Mesothelial cell of epicardium (in vitro differentiated cells): ENCODE measurements around the gene KRTAP4-7. TPM values are rescaled to one million over a fixed set of nuclear protein-coding genes. Genes with fewer than 3 reads are reported as not detected.
"Not testable (repeated sequence)": the region's sequence is repeated elsewhere in the genome, so short reads cannot be mapped to it uniquely, and the experiment has no call there.

Source experiments
- DNase-seq, 2 experiments: peaks; one replicate each; pipeline ENCODE4 v3.0.0; 2021; ENCODE audit warnings: low spot score in 2 of 2; ENCODE audit not compliant: unreplicated experiment in 2 of 2
- H3K27ac Mint-ChIP-seq: 2 replicates; pipeline ENCODE4 v1.8.0; 2021; ENCODE audit warnings: mixed read lengths
- H3K27me3 Mint-ChIP-seq: 2 replicates; pipeline ENCODE4 v1.8.0; 2021; ENCODE audit warnings: low read depth, mixed read lengths
- H3K36me3 Mint-ChIP-seq: 2 replicates; pipeline ENCODE4 v1.8.0; 2021; ENCODE audit warnings: mixed read lengths
- H3K4me1 Mint-ChIP-seq: 2 replicates; pipeline ENCODE4 v1.8.0; 2021; ENCODE audit warnings: mixed read lengths
- H3K4me3 Mint-ChIP-seq: 2 replicates; pipeline ENCODE4 v1.8.0; 2021; ENCODE audit warnings: mild to moderate bottlenecking, moderate library complexity, mixed read lengths
- H3K9me3 Mint-ChIP-seq: 2 replicates; pipeline ENCODE4 v1.8.0; 2021; ENCODE audit warnings: mixed read lengths
- CTCF ChIP-seq: fragments of 200-600 bp; sonication (generic); IDR thresholded peaks from one replicate; pipeline ENCODE4 v1.5.0; 2021; ENCODE audit warnings: antibody characterized with exemption; ENCODE audit not compliant: unreplicated experiment
- total RNA-seq: library from RNA; stranded (reverse); gene quantifications from 3 replicates; pipeline ENCODE4 v1.2.1, GENCODE V29; 2021

Gene KRTAP4-7
- total RNA-seq, 1 donor from 2014 or later: not detected

GRCh38 chr17:41060052-41060604 lies 23.8 kb upstream of the KRTAP4-7 start, which contains the start of gene KRTAP2-3:
Gene KRTAP2-3, minus strand, starts transcription at chr17:41060114. Its CDS starts 64 bp downstream, at chr17:41060050.
- no peaks in the 10 kb centered on the region for H3K36me3 Mint-ChIP-seq
- no peak for DNase-seq
- H3K4me3 Mint-ChIP-seq: no peak within 1 kb of the TSS
- peak within 1 kb of the TSS; percentile 63 for H3K27ac Mint-ChIP-seq
- H3K9me3 Mint-ChIP-seq: peaks cover 7% of the 10 kb centered on the region
- TF ChIP-seq CTCF: no peak
- peaks cover 28% of the 10 kb centered on the region for H3K4me1 Mint-ChIP-seq
- H3K27me3 Mint-ChIP-seq: no peaks in the 10 kb centered on the region

- peaks cover 7% of the 10 kb centered on the region for H3K9me3 Mint-ChIP-seq
- H3K36me3 Mint-ChIP-seq: no peaks in the 10 kb centered on the region
- H3K4me3 Mint-ChIP-seq: no peak overlapping the region
- H3K27ac Mint-ChIP-seq: peak overlapping the region; percentile 59
- no peaks in the 10 kb centered on the region for H3K27me3 Mint-ChIP-seq
- TF ChIP-seq CTCF: no peak
- no peak for DNase-seq
- peaks cover 28% of the 10 kb centered on the region for H3K4me1 Mint-ChIP-seq
These were observed 22.0 kb upstream of the KRTAP4-7 start for GRCh38 chr17:41061964-41062363.

- no peaks in the 10 kb centered on the region for H3K36me3 Mint-ChIP-seq
These were observed 20.5 kb upstream of the KRTAP4-7 start for GRCh38 chr17:41063449-41063848.

GRCh38 chr17:41064301-41064700 lies 19.6 kb upstream of the KRTAP4-7 start:
- Mint-ChIP-seq H3K27ac (no peak overlapping the region), H3K4me1 (peaks cover 23% of the 10 kb centered on the region), H3K36me3 (no peaks in the 10 kb centered on the region), H3K4me3 (no peak overlapping the region), H3K9me3 (no peaks in the 10 kb centered on the region), H3K27me3 (no peaks in the 10 kb centered on the region)
- no peak for TF ChIP-seq CTCF
- DNase-seq: no peak

More at GRCh38 chr17:41063449-41063848, 20.5 kb upstream of the KRTAP4-7 start:
- no peak for TF ChIP-seq CTCF
- H3K27ac Mint-ChIP-seq: no peak overlapping the region
- no peaks in the 10 kb centered on the region for H3K27me3 Mint-ChIP-seq
- H3K9me3 Mint-ChIP-seq: no peaks in the 10 kb centered on the region
- no peak for DNase-seq
- H3K4me1 Mint-ChIP-seq: peaks cover 28% of the 10 kb centered on the region
- no peak overlapping the region for H3K4me3 Mint-ChIP-seq

GRCh38 chr17:41065016-41065689 lies 18.8 kb upstream of the KRTAP4-7 start:
- H3K27me3 Mint-ChIP-seq, DNase-seq, H3K36me3 Mint-ChIP-seq, H3K9me3 Mint-ChIP-seq, H3K4me3 Mint-ChIP-seq, H3K27ac Mint-ChIP-seq: not testable (repeated sequence)
- peaks cover 18% of the 10 kb centered on the region for H3K4me1 Mint-ChIP-seq

GRCh38 chr17:41065829-41066624 lies 17.9 kb upstream of the KRTAP4-7 start, which contains the start of gene KRTAP2-4:
Gene KRTAP2-4, minus strand, starts transcription at chr17:41065879. Its CDS starts 34 bp downstream, at chr17:41065845.
- no peak within 1 kb of the TSS for H3K4me3 Mint-ChIP-seq
- H3K36me3 Mint-ChIP-seq: no peaks in the 10 kb centered on the region
- DNase-seq: no peak
- no peak for TF ChIP-seq CTCF
- no peak within 1 kb of the TSS for H3K27ac Mint-ChIP-seq
- H3K9me3 Mint-ChIP-seq: no peaks in the 10 kb centered on the region
- peaks cover 10% of the 10 kb centered on the region for H3K4me1 Mint-ChIP-seq
- H3K27me3 Mint-ChIP-seq: no peaks in the 10 kb centered on the region
